HG03575 (cell line): Measurements from ENCODE around the gene CAPN3.

Experiments used
- ATAC-seq: cut with Tn5 transposase; IDR thresholded peaks from one replicate; pipeline ENCODE4 v1.9.1; 2021; ENCODE audit not compliant: unreplicated experiment, insufficient number of reproducible peaks, low FRiP score; ENCODE audit errors: extremely low read depth

CAPN3 gene

GRCh38 chr15:42353061-42353460, 6.2 kb upstream of the CAPN3 start:
- no peak for ATAC-seq

- ATAC-seq: no peak
Observed at GRCh38 chr15:42354824-42355223, 4.5 kb upstream of the CAPN3 start.

- no peak for ATAC-seq
Observed at GRCh38 chr15:42355291-42355690, 4.0 kb upstream of the CAPN3 start.

GRCh38 chr15:42356851-42357250, 2.5 kb upstream of the CAPN3 start:
- no peak for ATAC-seq

- no peak for ATAC-seq
Observed at GRCh38 chr15:42358141-42358540, 1.2 kb upstream of the CAPN3 start.

- ATAC-seq: no peak
Observed at GRCh38 chr15:42359985-42360384, 684 bp downstream of the CAPN3 start.

- no peak for ATAC-seq
Observed at GRCh38 chr15:42360535-42361112, 1.3 kb downstream of the CAPN3 start.

- ATAC-seq: no peak
Observed at GRCh38 chr15:42363487-42363886, 4.2 kb downstream of the CAPN3 start.

GRCh38 chr15:42363942-42364341, 4.6 kb downstream of the CAPN3 start:
- no peak for ATAC-seq

GRCh38 chr15:42364529-42364928, 5.2 kb downstream of the CAPN3 start:
- no peak for ATAC-seq

GRCh38 chr15:42365921-42366550, 6.7 kb downstream of the CAPN3 start:
- no peak for ATAC-seq

GRCh38 chr15:42367041-42367440, 7.7 kb downstream of the CAPN3 start:
- no peak for ATAC-seq

GRCh38 chr15:42368096-42368495, 8.8 kb downstream of the CAPN3 start:
- ATAC-seq: no peak

- ATAC-seq: no peak
Observed at GRCh38 chr15:42371096-42371495, 11.8 kb downstream of the CAPN3 start.

GRCh38 chr15:42373274-42373673, 14.0 kb downstream of the CAPN3 start:
- ATAC-seq: no peak

- ATAC-seq: no peak
Observed at GRCh38 chr15:42373936-42374335, 14.6 kb downstream of the CAPN3 start.

- ATAC-seq: no peak
Observed at GRCh38 chr15:42374810-42375209, 15.5 kb downstream of the CAPN3 start.

- ATAC-seq: no peak
Observed at GRCh38 chr15:42375252-42375651, 16.0 kb downstream of the CAPN3 start.

- no peak for ATAC-seq
Observed at GRCh38 chr15:42375941-42376340, 16.6 kb downstream of the CAPN3 start.

GRCh38 chr15:42378011-42378410, 18.7 kb downstream of the CAPN3 start:
- ATAC-seq: no peak

- ATAC-seq: no peak
Observed at GRCh38 chr15:42384597-42384996, 25.3 kb downstream of the CAPN3 start.
